Smooth muscle cell of the brain vasculature (primary cell): Measurements from ENCODE around the gene SLC6A20.
A peak's percentile ranks its signal among the peaks of the same experiment; 100 is the strongest.

Source experiments
- DNase-seq: peaks from one replicate; pipeline ENCODE4 v3.0.0-alpha.2; 2012; ENCODE audit warnings: low read depth, low spot score

SLC6A20 gene

GRCh38 chr3:45795882-45796765 lies at the start of gene SLC6A20:
Gene SLC6A20, minus strand, starts transcription at chr3:45796536. Its CDS starts 117 bp downstream, at chr3:45796419.
- no peak for DNase-seq

- no peak for DNase-seq
These were observed 48.3 kb upstream of the SLC6A20 start for GRCh38 chr3:45844616-45845015.

- DNase-seq: no peak
These were observed 46.7 kb upstream of the SLC6A20 start for GRCh38 chr3:45842851-45843625.

- DNase-seq: peak; percentile 94
These were observed 45.6 kb upstream of the SLC6A20 start, which contains the start of gene LZTFL1 for GRCh38 chr3:45841757-45842491. Gene LZTFL1, minus strand, starts transcription at chr3:45842119. Its CDS starts 128 bp downstream, at chr3:45841991.

GRCh38 chr3:45841420-45841756 lies 45.1 kb upstream of the SLC6A20 start:
- no peak for DNase-seq

GRCh38 chr3:45838466-45838865 lies 42.1 kb upstream of the SLC6A20 start:
- no peak for DNase-seq

GRCh38 chr3:45832699-45833098 lies 36.4 kb upstream of the SLC6A20 start:
- DNase-seq: no peak

- no peak for DNase-seq
These were observed 33.8 kb upstream of the SLC6A20 start for GRCh38 chr3:45830121-45830520.

- no peak for DNase-seq
These were observed 30.6 kb upstream of the SLC6A20 start for GRCh38 chr3:45826908-45827307.

- DNase-seq: no peak
These were observed 30.0 kb upstream of the SLC6A20 start for GRCh38 chr3:45826321-45826720.

GRCh38 chr3:45821127-45821526 lies 24.8 kb upstream of the SLC6A20 start:
- DNase-seq: no peak

- DNase-seq: no peak
These were observed 23.2 kb upstream of the SLC6A20 start for GRCh38 chr3:45819543-45819942.

- DNase-seq: peak; percentile 24
These were observed 21.6 kb upstream of the SLC6A20 start for GRCh38 chr3:45817831-45818522.

GRCh38 chr3:45816544-45816943 lies 20.2 kb upstream of the SLC6A20 start:
- no peak for DNase-seq

GRCh38 chr3:45814322-45814721 lies 18.0 kb upstream of the SLC6A20 start:
- no peak for DNase-seq

- DNase-seq: peak; percentile 39
These were observed 11.6 kb upstream of the SLC6A20 start for GRCh38 chr3:45807681-45808540.

- no peak for DNase-seq
These were observed 10.8 kb upstream of the SLC6A20 start for GRCh38 chr3:45807133-45807532.

- no peak for DNase-seq
These were observed 9.7 kb upstream of the SLC6A20 start for GRCh38 chr3:45806072-45806471.

GRCh38 chr3:45803252-45803935 lies 7.1 kb upstream of the SLC6A20 start:
- DNase-seq: no peak

GRCh38 chr3:45802146-45802545 lies 5.8 kb upstream of the SLC6A20 start:
- no peak for DNase-seq
